T-helper 1 cell treated with Interleukin-12 subunit alpha and Interleukin-12 subunit beta and Interleukin-4 antibody, amounts not matched to agents 30 ng/mL and 1 ng/mL, for 36 hours (primary cell): Measurements from ENCODE around the gene GAGE13. TPM values are rescaled to one million over a fixed set of nuclear protein-coding genes. Genes with fewer than 3 reads are reported as not detected.
"Not testable (repeated sequence)": the region's sequence is repeated elsewhere in the genome, so short reads cannot be mapped to it uniquely, and the experiment has no call there.

Experiments used
- intact Hi-C: fragments of 100-400 bp; cut with micrococcal nuclease; formaldehyde crosslinking; loops from one replicate; pipeline ENCODE4 v1.15.1; 2024
- total RNA-seq: library from RNA; stranded (reverse); gene quantifications from 2 replicates; pipeline ENCODE4 v1.2.3, GENCODE V29; 2022

GAGE13 gene
- not detected in 2 replicates for total RNA-seq

- intact Hi-C loops: not testable (repeated sequence)
These were observed at the start of gene GAGE13 for GRCh38 chrX:49331282-49331681. Gene GAGE13, plus strand, starts transcription at chrX:49331582. Its CDS starts 1,156 bp downstream, at chrX:49332738.

- intact Hi-C loops: no loop called here
These were observed 48.8 kb upstream of the GAGE13 start for GRCh38 chrX:49282647-49283011.

GRCh38 chrX:49284212-49284611 lies 47.2 kb upstream of the GAGE13 start:
- intact Hi-C loops: no loop called here

- intact Hi-C loops: no loop called here
These were observed 45.2 kb upstream of the GAGE13 start for GRCh38 chrX:49286136-49286535.

GRCh38 chrX:49286581-49286980 lies 44.8 kb upstream of the GAGE13 start:
- intact Hi-C loops: no loop called here

GRCh38 chrX:49287665-49288064 lies 43.7 kb upstream of the GAGE13 start:
- intact Hi-C loops: no loop called here

GRCh38 chrX:49290215-49290614 lies 41.2 kb upstream of the GAGE13 start:
- intact Hi-C loops: no loop called here

- intact Hi-C loops: loop anchor here (1.0 to 2.0 kb wide), 3 partner anchors 17 to 463 kb away; no protein-coding TSS in a partner anchor
These were observed 39.6 kb upstream of the GAGE13 start for GRCh38 chrX:49291615-49292337.

- intact Hi-C loops: loop anchor here (1.0 to 2.0 kb wide), 3 partner anchors 16 to 462 kb away; no protein-coding TSS in a partner anchor
These were observed 38.7 kb upstream of the GAGE13 start for GRCh38 chrX:49292400-49293362.

GRCh38 chrX:49299293-49299692 lies 32.1 kb upstream of the GAGE13 start:
- intact Hi-C loops: not testable (repeated sequence)

- intact Hi-C loops: no loop called here
These were observed 30.7 kb upstream of the GAGE13 start for GRCh38 chrX:49300703-49301102.

GRCh38 chrX:49303346-49303745 lies 28.0 kb upstream of the GAGE13 start, which contains the start of gene GAGE10:
Gene GAGE10, plus strand, starts transcription at chrX:49303646. Its CDS starts 1,214 bp downstream, at chrX:49304860.
- intact Hi-C loops: no loop called here

GRCh38 chrX:49307775-49308174 lies 23.6 kb upstream of the GAGE13 start:
- intact Hi-C loops: loop anchor here (2.0 kb wide), 2 partner anchors 15 to 73 kb away; partner anchors contain the start of gene CCDC22

- intact Hi-C loops: loop anchor here (1.0 to 2.0 kb wide), 4 partner anchors 16 to 117 kb away; partner anchors contain the start of gene CCDC22
These were observed 22.6 kb upstream of the GAGE13 start for GRCh38 chrX:49308604-49309269.

- intact Hi-C loops: loop anchor here (1.0 to 2.0 kb wide), 4 partner anchors 17 to 118 kb away; partner anchors contain the start of gene CCDC22
These were observed 21.9 kb upstream of the GAGE13 start for GRCh38 chrX:49309401-49309981.

GRCh38 chrX:49310371-49310770 lies 21.0 kb upstream of the GAGE13 start:
- intact Hi-C loops: no loop called here

- intact Hi-C loops: no loop called here
These were observed 19.2 kb upstream of the GAGE13 start for GRCh38 chrX:49312176-49312575.

- intact Hi-C loops: no loop called here
These were observed 15.3 kb upstream of the GAGE13 start for GRCh38 chrX:49316085-49316484.

- intact Hi-C loops: not testable (repeated sequence)
These were observed 9.6 kb upstream of the GAGE13 start, which contains the start of gene GAGE12J for GRCh38 chrX:49321737-49322136. Gene GAGE12J, plus strand, starts transcription at chrX:49322037. Its CDS starts 1,157 bp downstream, at chrX:49323194.

GRCh38 chrX:49322266-49322665 lies 9.1 kb upstream of the GAGE13 start:
- intact Hi-C loops: not testable (repeated sequence)

- intact Hi-C loops: not testable (repeated sequence)
These were observed 7.6 kb upstream of the GAGE13 start for GRCh38 chrX:49323735-49324134.
